Erythroblast (primary cell): ENCODE measurements around the gene RP2.

Experiments used
- DNase-seq, 2 experiments: peaks; one replicate each; lab custom pipeline; 2025; lab: John Stamatoyannopoulos, UW
- GATA1 ChIP-seq: IDR thresholded peaks from 2 replicates; pipeline ENCODE4 v1.6.1; 2011; ENCODE audit warnings: low read depth, mild to moderate bottlenecking, control low read depth, low read length, moderate library complexity
- POLR2A ChIP-seq: IDR thresholded peaks from 2 replicates; pipeline ENCODE4 v1.6.1; 2011; ENCODE audit warnings: mild to moderate bottlenecking, low read length

RP2 gene

DNA sequence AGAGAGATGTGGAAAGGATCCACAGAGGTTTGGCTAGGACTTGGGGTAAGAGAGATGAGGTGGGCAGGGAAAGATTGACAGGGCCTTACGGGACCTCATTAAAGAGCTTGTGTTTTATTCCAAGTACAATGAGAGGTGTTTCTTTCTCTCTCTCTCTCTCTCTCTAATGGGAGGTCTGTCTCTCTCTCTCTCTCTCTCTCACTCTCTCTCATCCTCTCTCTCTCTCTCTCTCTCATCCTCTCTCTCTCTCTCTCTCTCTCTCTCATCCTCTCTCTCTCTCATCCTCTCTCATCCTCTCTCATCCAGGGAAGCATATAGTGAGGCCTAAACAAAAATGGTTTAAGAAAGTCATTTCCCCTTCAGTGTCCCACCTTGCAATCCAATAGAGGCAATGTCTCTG, 80.8 kb downstream of the RP2 start:
- DNase-seq, result no peak
- TF ChIP-seq POLR2A (no peak), GATA1 (no peak)

DNA sequence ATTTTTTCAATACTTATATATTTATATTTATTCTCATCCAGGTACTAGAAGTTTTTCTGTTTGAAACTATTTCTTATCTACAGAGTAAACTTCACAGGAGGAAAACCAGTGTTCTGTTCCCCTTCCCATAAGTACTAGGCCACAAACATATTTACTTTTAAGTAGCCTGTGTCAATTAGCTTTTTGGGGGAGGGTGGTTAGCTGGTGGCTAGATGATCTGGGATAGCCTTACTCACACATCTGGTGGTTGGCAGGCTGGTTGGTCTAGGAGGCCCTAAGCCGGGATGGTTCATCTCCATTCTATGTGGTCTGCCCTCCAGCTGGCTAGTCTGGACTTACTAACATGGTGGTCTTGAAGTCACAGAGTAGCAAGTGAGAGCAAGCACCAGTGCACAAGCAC, 81.6 kb downstream of the RP2 start:
- DNase-seq, result no peak
- TF ChIP-seq POLR2A (no peak), GATA1 (no peak)

DNA sequence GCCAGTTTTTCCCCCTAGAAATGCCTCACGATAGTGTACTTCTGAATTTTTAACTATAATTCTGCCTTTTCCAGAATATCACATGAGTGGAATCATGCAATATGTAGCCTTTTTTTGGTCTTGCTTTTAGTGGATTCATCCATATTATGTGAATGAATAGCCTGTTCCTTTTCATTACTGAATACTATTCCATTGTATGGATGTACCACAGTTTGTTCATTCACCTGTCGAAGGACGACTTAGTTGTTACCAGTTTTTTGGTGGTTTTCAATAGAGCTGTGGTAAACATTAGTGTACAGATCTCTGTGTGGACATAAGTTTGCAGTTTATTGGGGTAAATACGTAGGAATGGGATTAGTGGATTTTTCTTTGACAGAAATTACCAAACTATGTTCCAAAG, 83.4 kb downstream of the RP2 start:
- DNase-seq, result no peak
- no peak for TF ChIP-seq GATA1
- no peak for TF ChIP-seq POLR2A

DNA sequence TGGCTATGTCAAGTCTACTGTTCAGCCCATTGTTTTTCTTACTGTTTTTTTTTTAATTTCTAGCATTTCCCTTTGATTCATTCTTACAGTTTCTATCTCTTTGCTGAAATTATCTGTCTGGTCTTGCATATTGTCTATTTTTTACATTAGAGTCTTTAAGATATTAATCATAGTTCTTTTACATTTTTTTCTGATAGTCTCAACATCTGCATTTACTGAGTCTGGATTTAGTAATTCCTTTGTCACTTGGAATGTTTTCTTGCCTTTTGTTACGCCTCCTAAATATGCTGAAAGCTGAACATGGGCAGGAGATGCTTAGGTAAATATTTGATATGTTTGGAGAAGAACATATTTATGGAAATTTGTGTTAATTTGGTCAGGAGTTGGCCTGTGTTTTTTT, 85.8 kb downstream of the RP2 start:
- DNase-seq, result no peak
- TF ChIP-seq POLR2A (no peak), GATA1 (no peak)

DNA sequence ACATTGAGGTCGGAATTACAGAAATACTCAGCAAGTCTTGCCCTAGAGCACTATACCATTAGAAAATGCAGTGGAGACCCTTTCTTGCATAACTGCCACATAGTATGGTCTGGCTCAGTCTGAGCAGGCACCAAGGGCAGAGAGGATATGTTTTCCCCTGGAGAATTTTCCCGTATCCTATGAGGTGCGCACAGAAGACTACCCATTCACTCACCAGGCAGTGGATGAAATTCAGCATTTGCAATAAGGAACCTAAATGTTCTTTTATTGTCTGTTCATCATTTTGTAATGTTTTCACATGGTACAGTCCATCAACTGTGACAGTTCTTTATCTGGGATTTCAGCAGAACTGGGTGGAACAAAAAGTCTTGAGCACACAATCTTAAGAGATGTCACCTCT, 90.9 kb downstream of the RP2 start:
- no peak for TF ChIP-seq POLR2A
- TF ChIP-seq GATA1, result no peak
- DNase-seq, result no peak

DNA sequence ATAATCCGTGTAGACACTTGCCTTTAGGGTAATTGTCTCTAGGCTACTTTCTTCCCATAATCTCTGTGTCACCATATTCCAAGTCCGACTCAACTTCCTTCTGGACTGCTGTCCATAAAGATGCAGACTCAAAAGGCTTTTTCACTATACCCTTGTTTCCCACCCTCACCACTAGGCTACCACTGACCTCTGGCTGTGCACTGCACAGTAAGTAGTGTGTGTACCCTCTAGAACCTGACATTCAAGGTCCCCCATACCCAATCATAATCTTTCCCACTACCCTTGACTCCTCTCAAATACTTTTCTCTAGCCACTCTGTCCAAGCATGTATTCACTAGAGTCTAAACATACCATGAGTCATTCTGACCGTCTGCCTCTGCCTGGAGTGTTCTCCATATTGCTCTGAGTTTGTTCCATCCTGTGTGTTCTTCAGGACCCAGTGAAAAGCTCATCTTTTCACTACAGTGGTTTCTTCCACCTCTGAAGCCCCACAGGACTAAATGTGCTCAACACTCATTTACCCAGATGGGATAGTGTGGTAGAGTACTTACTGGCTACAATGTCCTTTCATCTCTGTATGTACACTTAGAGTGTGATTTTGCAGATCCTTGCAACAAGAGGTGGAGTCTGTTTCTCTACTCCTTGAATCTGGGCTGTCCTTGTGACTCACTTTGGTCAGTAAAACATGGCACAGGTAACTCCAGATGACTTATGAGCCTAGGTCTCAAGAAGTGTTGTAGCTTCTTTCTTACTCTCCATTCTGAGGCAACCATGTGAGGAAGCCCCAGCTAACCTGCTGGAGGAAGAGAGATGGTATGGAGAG, 92.8 kb downstream of the RP2 start:
- TF ChIP-seq POLR2A (no peak), GATA1 (no peak)
- DNase-seq, result no peak
